H9 (cell line): Measurements from ENCODE around the gene EXOC8. TPM values are rescaled to one million over a fixed set of nuclear protein-coding genes. Genes with fewer than 3 reads are reported as not detected.
"Not testable (repeated sequence)": the region's sequence is repeated elsewhere in the genome, so short reads cannot be mapped to it uniquely, and the experiment has no call there.

Experiments
- DNase-seq: peaks from one replicate; pipeline ENCODE4 v3.0.0-alpha.2; 2017
- H2AFZ ChIP-seq: one replicate; pipeline ENCODE4 v1.6.1; 2013; ENCODE audit warnings: mild to moderate bottlenecking, low read length, control low read depth, moderate library complexity
- H2AK5ac ChIP-seq: 2 replicates; pipeline ENCODE4 v1.6.1; 2013; ENCODE audit warnings: low read length, control low read depth, mixed read lengths; ENCODE audit not compliant: insufficient read length
- H2BK120ac ChIP-seq: one replicate; pipeline ENCODE4 v1.6.1; 2013; ENCODE audit warnings: low read depth, mild to moderate bottlenecking, low read length, control low read depth, inconsistent platforms; ENCODE audit not compliant: poor library complexity, severe bottlenecking
- H2BK12ac ChIP-seq: 2 replicates; pipeline ENCODE4 v1.6.1; 2013; ENCODE audit warnings: low read length, control low read depth, mixed read lengths, low read depth; ENCODE audit not compliant: insufficient read length
- H2BK15ac ChIP-seq: 2 replicates; pipeline ENCODE4 v1.6.1; 2013; ENCODE audit warnings: low read depth, low read length, control low read depth
- H2BK20ac ChIP-seq: one replicate; pipeline ENCODE4 v1.6.1; 2013; ENCODE audit warnings: low read depth, mild to moderate bottlenecking, low read length, control low read depth, inconsistent platforms; ENCODE audit not compliant: poor library complexity, severe bottlenecking
- H2BK5ac ChIP-seq: 2 replicates; pipeline ENCODE4 v1.6.1; 2013; ENCODE audit warnings: low read length, control low read depth, mixed read lengths; ENCODE audit not compliant: insufficient read length
- H3K14ac ChIP-seq: 2 replicates; pipeline ENCODE4 v1.6.1; 2013; ENCODE audit warnings: low read length, control low read depth; ENCODE audit not compliant: insufficient read depth
- H3K18ac ChIP-seq: 2 replicates; pipeline ENCODE4 v1.6.1; 2013; ENCODE audit warnings: low read depth, mild to moderate bottlenecking, mixed read lengths, low read length, control low read depth; ENCODE audit not compliant: insufficient read length
- H3K23ac ChIP-seq: 2 replicates; pipeline ENCODE4 v1.6.1; 2013; ENCODE audit warnings: low read length, control low read depth, mixed read lengths, low read depth; ENCODE audit not compliant: insufficient read length
- H3K23me2 ChIP-seq: 2 replicates; pipeline ENCODE4 v1.6.1; 2013; ENCODE audit warnings: low read depth, mild to moderate bottlenecking, mixed read lengths, low read length, control low read depth; ENCODE audit not compliant: insufficient read length, poor library complexity, severe bottlenecking
- H3K27ac ChIP-seq: 2 replicates; pipeline ENCODE4 v1.5.1; 2013; ENCODE audit warnings: low read length, control low read depth, mixed read lengths, low read depth; ENCODE audit not compliant: insufficient read length
- H3K27me3 ChIP-seq: 2 replicates; pipeline ENCODE4 v1.6.1; 2013; ENCODE audit warnings: low read length, control low read depth, inconsistent platforms; ENCODE audit not compliant: insufficient read depth
- H3K4ac ChIP-seq: 2 replicates; pipeline ENCODE4 v1.6.1; 2013; ENCODE audit warnings: low read depth, mild to moderate bottlenecking, control low read depth, inconsistent platforms, low read length, moderate library complexity
- H3K4me1 ChIP-seq: 2 replicates; pipeline ENCODE4 v1.6.1; 2013; ENCODE audit warnings: low read length, control low read depth, inconsistent platforms; ENCODE audit not compliant: insufficient read depth
- H3K4me2 ChIP-seq: 2 replicates; pipeline ENCODE4 v1.6.1; 2013; ENCODE audit warnings: low read length, control low read depth, mixed read lengths; ENCODE audit not compliant: insufficient read length, insufficient read depth
- H3K56ac ChIP-seq: 2 replicates; pipeline ENCODE4 v1.6.1; 2013; ENCODE audit warnings: low read depth, mild to moderate bottlenecking, mixed read lengths, low read length, control low read depth; ENCODE audit not compliant: insufficient read length
- H3K79me1 ChIP-seq: 2 replicates; pipeline ENCODE4 v1.6.1; 2013; ENCODE audit warnings: low read depth, mild to moderate bottlenecking, moderate library complexity, low read length, control low read depth, inconsistent platforms; ENCODE audit not compliant: insufficient read depth, poor library complexity, severe bottlenecking
- H3K79me2 ChIP-seq: 2 replicates; pipeline ENCODE4 v1.6.1; 2013; ENCODE audit warnings: low read length, control low read depth, inconsistent platforms; ENCODE audit not compliant: insufficient read depth
- H3K9ac ChIP-seq: 2 replicates; pipeline ENCODE4 v1.6.1; 2013; ENCODE audit warnings: low read length, control low read depth, mixed read lengths; ENCODE audit not compliant: insufficient read length; ENCODE audit errors: extremely low read depth
- H3K9me3 ChIP-seq: one replicate; pipeline ENCODE4 v1.6.1; 2013; ENCODE audit warnings: low read depth, low read length, inconsistent platforms; ENCODE audit not compliant: control insufficient read depth
- H3T11ph ChIP-seq: one replicate; pipeline ENCODE4 v1.6.1; 2013; ENCODE audit warnings: mild to moderate bottlenecking, low read length, control low read depth, inconsistent platforms
- H4K20me1 ChIP-seq: one replicate; pipeline ENCODE4 v1.6.1; 2013; ENCODE audit not compliant: control insufficient read depth, insufficient read length, insufficient read depth
- H4K5ac ChIP-seq: 2 replicates; pipeline ENCODE4 v1.6.1; 2013; ENCODE audit warnings: low read depth, mild to moderate bottlenecking, mixed read lengths, low read length, control low read depth; ENCODE audit not compliant: insufficient read length
- H4K8ac ChIP-seq: replicated peaks from 2 replicates; pipeline ENCODE4 v1.6.1; 2013; ENCODE audit warnings: low read length, control low read depth, mixed read lengths, low read depth; ENCODE audit not compliant: insufficient read length
- H4K91ac ChIP-seq: 2 replicates; pipeline ENCODE4 v1.6.1; 2013; ENCODE audit warnings: low read depth, mild to moderate bottlenecking, moderate library complexity, mixed read lengths, low read length, control low read depth; ENCODE audit not compliant: insufficient read length
- H3K27ac Mint-ChIP-seq, 3 experiments: 2 replicates in 2 of 3; 3 replicates in 1 of 3; pipeline ENCODE4 v1.8.0; 2020 to 2021; ENCODE audit warnings: mixed read lengths in 3 of 3, mild to moderate bottlenecking in 1 of 3, moderate library complexity in 1 of 3
- H3K27me3 Mint-ChIP-seq: 2 replicates; pipeline ENCODE4 v1.8.0; 2021; ENCODE audit warnings: low read depth, mild to moderate bottlenecking, moderate library complexity, mixed read lengths
- H3K36me3 Mint-ChIP-seq, 3 experiments: 2 replicates in 2 of 3; 3 replicates in 1 of 3; pipeline ENCODE4 v1.8.0; 2020 to 2021; ENCODE audit warnings: low read depth in 3 of 3, mixed read lengths in 3 of 3; ENCODE audit not compliant: insufficient read depth in 1 of 3
- H3K4me1 Mint-ChIP-seq, 2 experiments: 2 replicates each; pipeline ENCODE4 v1.8.0; 2020; ENCODE audit warnings: mixed read lengths in 2 of 2
- H3K4me3 Mint-ChIP-seq, 2 experiments: 2 replicates in 1 of 2; 3 replicates in 1 of 2; pipeline ENCODE4 v1.8.0; 2020 to 2021; ENCODE audit warnings: mild to moderate bottlenecking in 2 of 2, mixed read lengths in 2 of 2, moderate library complexity in 1 of 2
- H3K9me3 Mint-ChIP-seq, 2 experiments: 2 replicates in 1 of 2; 3 replicates in 1 of 2; pipeline ENCODE4 v1.8.0; 2020; ENCODE audit warnings: mild to moderate bottlenecking in 2 of 2, mixed read lengths in 2 of 2, moderate library complexity in 1 of 2
- WGBS: extraction: QIAGEN DNeasy Blood & Tissue Kit; methylation state at CpG from one replicate; pipeline ENCODE4 v1.1.7; 2013; ENCODE audit warnings: missing lambda C conversion rate, low lambda C conversion rate, mixed read lengths; ENCODE audit not compliant: insufficient read length; ENCODE audit errors: extremely low coverage; 5-methylcytosine and 5-hydroxymethylcytosine counted together
- total RNA-seq: library from RNA; stranded (reverse); gene quantifications from 2 replicates; pipeline ENCODE4 v1.2.1, GENCODE V29; 2021
- TF ChIP-seq, protein P1 (sequence below): fragments of 200-600 bp; sonication (generic); conservative IDR thresholded peaks from 3 replicates; pipeline ENCODE4 v1.8.0; 2021; ENCODE audit warnings: antibody characterized with exemption, mild to moderate bottlenecking

EXOC8 gene
- total RNA-seq, 1 experiment from 2014 or later: 10.8 TPM

DNA sequence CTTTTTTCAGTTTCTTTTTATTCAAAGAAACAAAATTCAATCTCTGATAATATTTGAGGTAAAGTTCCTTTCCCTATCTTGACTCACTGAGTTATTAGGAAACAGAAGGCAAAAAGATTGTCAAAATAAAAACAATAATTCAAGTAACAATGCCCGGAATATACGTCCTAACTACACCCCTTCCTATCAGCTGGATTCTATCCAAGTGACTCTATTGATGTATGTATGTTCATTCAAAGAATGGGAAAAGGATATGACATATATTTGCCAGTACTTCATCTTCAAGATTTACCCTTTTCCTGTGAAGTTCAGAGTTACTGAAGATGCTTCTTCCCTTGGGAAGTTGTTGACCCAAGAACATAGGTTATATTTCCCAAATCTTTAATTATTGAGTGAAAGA, 14.2 kb upstream of the EXOC8 start:
- DNase-seq: no peak
- Histone ChIP-seq H4K91ac (no peak overlapping the region), H3K79me2 (no peaks in the 10 kb centered on the region), H3K27me3 (no peaks in the 10 kb centered on the region), H4K5ac (no peak overlapping the region), H2BK12ac (no peak overlapping the region), H2BK20ac (no peak overlapping the region), H3K4ac (no peak overlapping the region), H2BK120ac (no peak overlapping the region), H2BK5ac (no peak overlapping the region), H3K23me2 (no peaks in the 10 kb centered on the region), H3K79me1 (no peaks in the 10 kb centered on the region), H3K4me2 (no peak overlapping the region), H3K23ac (no peak overlapping the region), H3K27ac (no peak overlapping the region), H2AFZ (no peak overlapping the region), H2BK15ac (no peak overlapping the region), H3K9me3 (no peaks in the 10 kb centered on the region), H3T11ph (no peak overlapping the region), H3K18ac (no peak overlapping the region), H3K56ac (no peak overlapping the region), H2AK5ac (no peak overlapping the region), H3K4me1 (no peaks in the 10 kb centered on the region), H4K20me1 (no peaks in the 10 kb centered on the region), H3K9ac (no peak overlapping the region), H3K14ac (no peak overlapping the region), H4K8ac (no peak overlapping the region)
- TF ChIP-seq, protein P1, sequence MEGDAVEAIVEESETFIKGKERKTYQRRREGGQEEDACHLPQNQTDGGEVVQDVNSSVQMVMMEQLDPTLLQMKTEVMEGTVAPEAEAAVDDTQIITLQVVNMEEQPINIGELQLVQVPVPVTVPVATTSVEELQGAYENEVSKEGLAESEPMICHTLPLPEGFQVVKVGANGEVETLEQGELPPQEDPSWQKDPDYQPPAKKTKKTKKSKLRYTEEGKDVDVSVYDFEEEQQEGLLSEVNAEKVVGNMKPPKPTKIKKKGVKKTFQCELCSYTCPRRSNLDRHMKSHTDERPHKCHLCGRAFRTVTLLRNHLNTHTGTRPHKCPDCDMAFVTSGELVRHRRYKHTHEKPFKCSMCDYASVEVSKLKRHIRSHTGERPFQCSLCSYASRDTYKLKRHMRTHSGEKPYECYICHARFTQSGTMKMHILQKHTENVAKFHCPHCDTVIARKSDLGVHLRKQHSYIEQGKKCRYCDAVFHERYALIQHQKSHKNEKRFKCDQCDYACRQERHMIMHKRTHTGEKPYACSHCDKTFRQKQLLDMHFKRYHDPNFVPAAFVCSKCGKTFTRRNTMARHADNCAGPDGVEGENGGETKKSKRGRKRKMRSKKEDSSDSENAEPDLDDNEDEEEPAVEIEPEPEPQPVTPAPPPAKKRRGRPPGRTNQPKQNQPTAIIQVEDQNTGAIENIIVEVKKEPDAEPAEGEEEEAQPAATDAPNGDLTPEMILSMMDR: no peak
- H3K4me3 Mint-ChIP-seq: no peak overlapping the region
- H3K9me3 Mint-ChIP-seq: no peaks in the 10 kb centered on the region; a peak in 1 of 5 replicates
- peaks cover 7 to 49% (median 30%) of the 10 kb centered on the region in 3 experiments; a peak in 6 of 7 replicates for H3K36me3 Mint-ChIP-seq
- no CpG with 5 or more reads among the region's 2 CpGs for WGBS
- H3K27me3 Mint-ChIP-seq: no peaks in the 10 kb centered on the region
- no peaks in the 10 kb centered on the region for H3K4me1 Mint-ChIP-seq
- no peak overlapping the region for H3K27ac Mint-ChIP-seq

DNA sequence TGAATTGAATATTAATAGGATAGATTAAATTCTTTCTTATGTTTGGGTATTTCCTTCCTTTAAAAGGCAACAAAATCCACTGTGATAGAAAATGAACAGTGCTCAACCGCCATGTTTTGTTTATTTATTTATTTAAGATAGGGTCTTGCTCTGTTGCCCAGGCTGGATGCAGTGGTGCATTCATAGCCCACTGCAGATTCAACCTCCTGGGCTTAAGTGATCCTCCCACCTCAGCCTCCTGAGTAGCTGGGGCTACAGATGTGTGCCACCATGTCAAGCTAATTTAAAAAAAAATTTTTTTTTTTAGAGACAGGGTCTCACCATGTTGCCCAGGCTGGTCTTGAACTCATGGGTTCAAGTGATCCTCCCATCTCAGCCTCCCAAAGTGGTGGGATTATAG, 11.2 kb upstream of the EXOC8 start:
- H3K79me1 ChIP-seq, H3K4me3 Mint-ChIP-seq, H3K27ac Mint-ChIP-seq, H3K23ac ChIP-seq, H3K23me2 ChIP-seq, H2BK20ac ChIP-seq, H3K4ac ChIP-seq, H3K27me3 ChIP-seq, H3K9me3 Mint-ChIP-seq, H2BK5ac ChIP-seq, H3K56ac ChIP-seq, H2BK15ac ChIP-seq, H2AK5ac ChIP-seq, H3K9me3 ChIP-seq, H3K4me1 Mint-ChIP-seq, H3K14ac ChIP-seq, H3K27me3 Mint-ChIP-seq, H4K5ac ChIP-seq, H3K18ac ChIP-seq, H4K8ac ChIP-seq, H3K4me2 ChIP-seq, H3K9ac ChIP-seq, H4K20me1 ChIP-seq, H2BK120ac ChIP-seq, H4K91ac ChIP-seq, H2AFZ ChIP-seq, H2BK12ac ChIP-seq, H3K79me2 ChIP-seq, DNase-seq, H3T11ph ChIP-seq, H3K4me1 ChIP-seq, H3K27ac ChIP-seq: not testable (repeated sequence)
- peaks cover 9 to 56% (median 39%) of the 10 kb centered on the region in 3 experiments; a peak in 6 of 7 replicates for H3K36me3 Mint-ChIP-seq
- no CpG with 5 or more reads among the region's 1 CpG for WGBS
